Endothelial cell of umbilical vein (primary cell): ENCODE results near the gene ERBB4. TPM values are rescaled to one million over a fixed set of nuclear protein-coding genes. Genes with fewer than 3 reads are reported as not detected.

Experiments
- BruUV-seq: library from RNA; stranded (reverse); fragments of 400-500 nt; replicated peaks from 2 replicates; lab custom pipeline; 2021; lab: Mats Ljungman, UMichigan
- CTCF ChIA-PET: fragments of 300-600, 350-600 bp; sonication (Branson Sonifier 250); formaldehyde crosslinking; loops from one replicate; lab custom pipeline; 2021; ENCODE audit warnings: antibody characterized with exemption, inconsistent platforms; lab: Charles Lee
- POLR2A ChIA-PET: fragments of 300-600, 350-600 bp; sonication (Branson Sonifier 250); formaldehyde crosslinking; loops from one replicate; lab custom pipeline; 2021; ENCODE audit warnings: antibody characterized with exemption, inconsistent platforms; lab: Charles Lee
- DNase-seq: peaks from one replicate; pipeline ENCODE4 v3.0.0-alpha.2; 2011; ENCODE audit warnings: low read depth, low spot score
- FAIRE-seq: peaks from 2 replicates; lab custom pipeline; 2011; peaks lifted over from hg19 to GRCh38; lab: Jason Lieb, UNC
- H2AFZ ChIP-seq: 2 replicates; pipeline ENCODE4 v1.6.0; 2012; ENCODE audit warnings: low read depth, low read length, control low read depth, inconsistent platforms
- H3K27ac ChIP-seq: 2 replicates; pipeline ENCODE4 v1.5.1; 2011; ENCODE audit warnings: low read depth, mild to moderate bottlenecking, control low read depth, low read length, moderate library complexity; ENCODE audit not compliant: insufficient read depth
- H3K27me3 ChIP-seq, 2 experiments: 2 replicates each; pipeline versions ENCODE4 v1.6.0 to v1.6.1; 2011; ENCODE audit warnings: low read length in 2 of 2, mixed read lengths in 1 of 2; ENCODE audit not compliant: control insufficient read depth in 2 of 2, insufficient read depth in 2 of 2
- H3K36me3 ChIP-seq, 2 experiments: 2 replicates in 1 of 2; 3 replicates in 1 of 2; pipeline ENCODE4 v1.5.1; 2011; ENCODE audit warnings: low read length in 2 of 2, mild to moderate bottlenecking in 1 of 2, moderate library complexity in 1 of 2; ENCODE audit not compliant: control insufficient read depth in 2 of 2, insufficient read depth in 2 of 2; ENCODE audit errors: extremely low read depth in 1 of 2
- H3K4me1 ChIP-seq: 3 replicates; pipeline ENCODE4 v1.5.1; 2011; ENCODE audit warnings: mild to moderate bottlenecking, low read length; ENCODE audit not compliant: control insufficient read depth, insufficient read depth; ENCODE audit errors: extremely low read depth
- H3K4me2 ChIP-seq: 2 replicates; pipeline ENCODE4 v1.6.1; 2011; ENCODE audit warnings: low read length, control low read depth, mixed read lengths; ENCODE audit not compliant: insufficient read depth
- H3K4me3 ChIP-seq, 3 experiments: fragments of 200-600 bp in 1 of 3; sonication (generic), shearing (Covaris generic) in 1 of 3; replicated peaks in 1 of 3; 2 replicates each; pipeline ENCODE4 v1.5.1; 2011 to 2016; ENCODE audit warnings: control low read depth in 3 of 3, low read length in 3 of 3, mild to moderate bottlenecking in 2 of 3, inconsistent platforms in 1 of 3, low read depth in 1 of 3, moderate library complexity in 1 of 3; ENCODE audit not compliant: insufficient read depth in 1 of 3
- H3K79me2 ChIP-seq: 2 replicates; pipeline ENCODE4 v1.6.0; 2012; ENCODE audit warnings: low read length, inconsistent platforms; ENCODE audit not compliant: control insufficient read depth, insufficient read depth
- H3K9ac ChIP-seq: replicated peaks from 2 replicates; pipeline ENCODE3; 2011; ENCODE audit warnings: low read length, control low read depth; ENCODE audit not compliant: insufficient read depth; ENCODE audit errors: extremely low read depth
- H3K9me1 ChIP-seq: replicated peaks from 3 replicates; pipeline ENCODE4 v1.6.0; 2011; ENCODE audit warnings: mild to moderate bottlenecking, low read length; ENCODE audit not compliant: control insufficient read depth, insufficient read depth; ENCODE audit errors: extremely low read depth
- H3K9me3 ChIP-seq: replicated peaks from 2 replicates; pipeline ENCODE4 v1.5.1; 2012; ENCODE audit warnings: low read length, inconsistent platforms; ENCODE audit not compliant: control insufficient read depth, insufficient read depth
- H4K20me1 ChIP-seq: replicated peaks from 2 replicates; pipeline ENCODE3; 2011; ENCODE audit warnings: mild to moderate bottlenecking, low read length; ENCODE audit not compliant: control insufficient read depth, insufficient read depth; ENCODE audit errors: extremely low read depth
- CTCF ChIP-seq, 2 donors: IDR thresholded peaks; 1 replicate in 1 of 2; 2 replicates in 1 of 2; pipeline ENCODE4 v1.5.1; 2011; ENCODE audit warnings: low read length in 2 of 2, mild to moderate bottlenecking in 2 of 2, moderate library complexity in 2 of 2, control low read depth in 1 of 2, inconsistent platforms in 1 of 2, low read depth in 1 of 2; ENCODE audit not compliant: insufficient read depth in 1 of 2; ENCODE audit errors: extremely low read depth in 1 of 2
- JUN ChIP-seq: IDR thresholded peaks from 2 replicates; pipeline ENCODE4 v1.6.1; 2011; ENCODE audit warnings: borderline replicate concordance, low read depth; ENCODE audit not compliant: insufficient read length, insufficient read depth
- MAX ChIP-seq: IDR thresholded peaks from 2 replicates; pipeline ENCODE4 v1.6.1; 2011; ENCODE audit not compliant: insufficient read depth, insufficient read length
- MYC ChIP-seq: IDR thresholded peaks from one replicate; pipeline ENCODE4 v1.6.1; 2011; ENCODE audit warnings: mild to moderate bottlenecking, low read depth, low read length
- POLR2A ChIP-seq: IDR thresholded peaks from 2 replicates; pipeline ENCODE4 v1.6.1; 2012; ENCODE audit warnings: low read depth, mild to moderate bottlenecking, control low read depth, low read length
- POLR2AphosphoS5 ChIP-seq: IDR thresholded peaks from 2 replicates; pipeline ENCODE4 v1.6.1; 2012; ENCODE audit warnings: low read depth, mild to moderate bottlenecking, control low read depth, low read length, moderate library complexity; ENCODE audit not compliant: insufficient read depth
- dilution Hi-C: fragments of 300-500 bp; cut with MboI; formaldehyde crosslinking; loops from one replicate; pipeline ENCODE4 v1.15.0; 2019; ENCODE audit warnings: low sequenced_read_pairs; ENCODE audit not compliant: extremely low pct_ligation_motif_present
- intact Hi-C: fragments of 100-400 bp; cut with micrococcal nuclease; formaldehyde crosslinking; loops from one replicate; pipeline ENCODE4 v1.10.0; 2022
- polyA plus RNA-seq, 4 experiments: library from polyadenylated mRNA; depleted of rRNA in 3 of 4; stranded (reverse) in 3 of 4; unstranded in 1 of 4; fragments of >200 nt; gene quantifications; 2 replicates each; pipeline versions ENCODE4 v1.2.1 to v1.2.3, GENCODE V29; 2011 to 2012; ENCODE audit warnings: missing spikeins in 1 of 4
- total RNA-seq: library from RNA; stranded (reverse); gene quantifications from 2 replicates; pipeline ENCODE4 v1.2.3, GENCODE V29; 2021

Gene ERBB4
- total and polyA plus RNA-seq, 2 donors (not counting 3 experiments of a cell fraction or from before 2014, with no cell fraction given), result 0.01 to 0.27 TPM

DNA sequence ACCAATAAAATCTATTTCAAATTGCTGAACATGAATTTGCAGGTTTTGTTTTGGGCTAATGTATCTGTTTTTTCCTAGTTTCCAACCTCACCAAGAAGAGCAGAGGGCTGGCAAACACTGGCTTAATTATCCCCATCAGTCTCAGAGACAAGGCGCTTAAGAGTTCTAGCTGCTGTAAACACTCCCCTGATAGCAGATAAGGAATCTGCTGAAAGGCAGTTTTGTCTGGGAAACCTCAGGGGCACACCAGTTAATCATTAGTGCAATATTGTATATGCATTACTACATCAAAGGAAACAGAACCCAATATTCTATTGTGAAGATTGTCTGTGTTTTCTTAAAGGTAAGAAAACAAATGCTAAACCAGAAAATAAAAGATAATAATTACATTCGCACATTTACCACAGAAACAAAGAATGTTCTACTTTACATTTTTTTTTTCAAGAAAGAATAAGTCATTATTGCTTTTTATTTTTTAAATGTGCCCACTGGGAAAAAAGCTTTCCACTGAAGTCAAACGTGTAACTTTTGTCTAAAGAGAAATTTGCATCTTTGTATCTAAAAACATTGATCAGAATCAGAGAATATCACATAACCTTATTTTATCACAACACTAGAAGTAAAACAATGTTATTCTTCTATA lies 179.1 kb downstream of the ERBB4 start:
- intact Hi-C loops, result loop anchor here (5.0 kb wide), 1 partner anchor 178 kb away; the partner anchor contains the start of gene ERBB4
- dilution Hi-C loops, result no loop called here
- H4K20me1 ChIP-seq, result no peaks in the 10 kb centered on the region
- no peak overlapping the region for H3K4me2 ChIP-seq
- ChIA-PET CTCF (no interaction called here), POLR2A (no interaction called here)
- no peaks in the 10 kb centered on the region for H3K79me2 ChIP-seq
- no peaks in the 10 kb centered on the region for H3K9me3 ChIP-seq
- no peak overlapping the region for H3K4me3 ChIP-seq
- TF ChIP-seq POLR2A (no peak), JUN (no peak)
- no peak overlapping the region for H2AFZ ChIP-seq
- H3K4me1 ChIP-seq, result peaks cover 3% of the 10 kb centered on the region
- no peak for DNase-seq
- no peaks in the 10 kb centered on the region for H3K27me3 ChIP-seq
- FAIRE-seq, result no peak
- no peaks in the 10 kb centered on the region for H3K36me3 ChIP-seq
- no peak overlapping the region for H3K27ac ChIP-seq
- BruUV-seq, result no TSS peak
- H3K9ac ChIP-seq, result no peak overlapping the region
- H3K9me1 ChIP-seq, result no peaks in the 10 kb centered on the region

GRCh38 chr2:212357606-212358005 lies 181.0 kb downstream of the ERBB4 start:
- ChIA-PET POLR2A (no interaction called here), CTCF (interaction anchor here (0.9 to 1.1 kb wide), 2 partner anchors 11 to 32 kb away, joined by 3 read pairs; no protein-coding TSS in a partner anchor)
- H3K4me2 ChIP-seq, result no peak overlapping the region
- no peaks in the 10 kb centered on the region for H3K9me1 ChIP-seq
- dilution Hi-C loops (no loop called here), intact Hi-C loops (no loop called here)
- H4K20me1 ChIP-seq, result no peaks in the 10 kb centered on the region
- no peaks in the 10 kb centered on the region for H3K27me3 ChIP-seq
- no peaks in the 10 kb centered on the region for H3K36me3 ChIP-seq
- no peaks in the 10 kb centered on the region for H3K79me2 ChIP-seq
- H3K4me1 ChIP-seq, result no peaks in the 10 kb centered on the region
- no peak for FAIRE-seq
- no peak overlapping the region for H3K4me3 ChIP-seq
- H3K9me3 ChIP-seq, result no peaks in the 10 kb centered on the region
- H3K9ac ChIP-seq, result no peak overlapping the region
- no peak overlapping the region for H3K27ac ChIP-seq
- DNase-seq, result no peak
- H2AFZ ChIP-seq, result no peak overlapping the region
- no peak for TF ChIP-seq MAX
- no peak for TF ChIP-seq CTCF (IDR thresholded peaks at IDR 0.05; ENCODE audit: extremely low read depth in 1 of 2, insufficient read depth in 1 of 2, low read depth in 1 of 2, low read length in 2 of 2)
- TF ChIP-seq MYC, result no peak
- no peak for TF ChIP-seq POLR2AphosphoS5
- no peak for TF ChIP-seq JUN
- BruUV-seq, result no TSS peak
